Pancreas (tissue), 10 donors: ENCODE measurements around the gene CCT4. TPM values are rescaled to one million over a fixed set of nuclear protein-coding genes. Genes with fewer than 3 reads are reported as not detected.
"Not testable (repeated sequence)": the region's sequence is repeated elsewhere in the genome, so short reads cannot be mapped to it uniquely, and the experiment has no call there.

Experiments
- ATAC-seq, 4 donors: fragments of 200-7000 bp; cut with Tn5 transposase; one replicate each; pipeline versions ENCODE4 v1.8.0 to v1.9.1; 2020; ENCODE audit warnings: mild to moderate bottlenecking in 4 of 4, moderate library complexity in 4 of 4
- DNase-seq, 6 donors: peaks; one replicate each; pipeline ENCODE4 v3.0.0-alpha.2; 2020
- FAIRE-seq: peaks from 2 replicates; lab custom pipeline; 2012; peaks lifted over from hg19 to GRCh38; lab: Jason Lieb, UNC
- H3K27ac ChIP-seq, 4 donors: fragments of 200-600 bp; sonication (generic); 1 replicate in 3 of 4; 2 replicates in 1 of 4; pipeline versions ENCODE4 v1.5.0 to v1.8.0; 2020
- H3K27me3 ChIP-seq, 4 donors: fragments of 200-600 bp; one replicate each; pipeline ENCODE4 v1.8.0; 2021
- H3K36me3 ChIP-seq, 3 donors: fragments of 200-600 bp; sonication (generic) in 1 of 3; one replicate each; pipeline versions ENCODE4 v1.5.0 to v1.8.0; 2020 to 2021
- H3K4me1 ChIP-seq, 3 donors: fragments of 200-600 bp; one replicate each; pipeline ENCODE4 v1.8.0; 2021
- H3K4me3 ChIP-seq, 4 donors: fragments of 200-600 bp; sonication (generic) in 2 of 4; one replicate each; pipeline versions ENCODE4 v1.5.0 to v1.8.0; 2020 to 2021
- H3K9me3 ChIP-seq, 4 donors: fragments of 200-600 bp; one replicate each; pipeline ENCODE4 v1.8.0; 2021
- WGBS, 2 donors: extraction: QIAGEN DNeasy Blood & Tissue Kit; methylation state at CpG; one replicate each; pipeline ENCODE4 v1.1.7; 2013; 5-methylcytosine and 5-hydroxymethylcytosine counted together
- intact Hi-C, 3 donors: fragments of 100-400 bp; cut with DNase I; formaldehyde crosslinking; loops; one replicate each; pipeline versions ENCODE4 v1.11.1 to v1.14.2; 2022
- polyA plus RNA-seq, 2 donors: library from polyadenylated mRNA; stranded (reverse); fragments of 200-250 nt; gene quantifications; one replicate each; pipeline ENCODE4 v1.2.3, GENCODE V29; 2013
- total RNA-seq, 6 donors: library from RNA; stranded (reverse); fragmentation: NEBNext Ultra II Directional in 4 of 6; extraction: Animal tissue kit (Norgen Biotek cat#: 25700) in 4 of 6; gene quantifications; one replicate each; pipeline versions ENCODE4 v1.2.1 to v1.2.4, GENCODE V29; 2021 to 2023
- TF ChIP-seq, protein P1 (sequence below), 4 donors: fragments of 200-600 bp; sonication (generic) in 3 of 4; IDR thresholded peaks; one replicate each; pipeline versions ENCODE4 v1.5.0 to v1.8.0; 2021; ENCODE audit warnings: antibody characterized with exemption in 4 of 4
- donor health status: healthy with polysubstance abuse.
- donor health status: DM: no; HTN: no; CAD: no; lungs with moderate emphysema.
- donor health status: DM: no; HTN: no; CAD: no.
- donor health status: control.
- donor health status: control.
- donor health status: Bipolar disorder and iron deficiency.
- donor health status: DM: yes; HTN: yes; CAD: no.
- donor health status: DM: no; HTN: no; CAD: no.
- donor health status: DM: no; HTN: no; CAD: no.
- donor health status: DM: yes; HTN: yes; CAD: no.

The CCT4 gene
- total and polyA plus RNA-seq, 8 donors: 24.6 to 101 (median 68.3) TPM

DNA sequence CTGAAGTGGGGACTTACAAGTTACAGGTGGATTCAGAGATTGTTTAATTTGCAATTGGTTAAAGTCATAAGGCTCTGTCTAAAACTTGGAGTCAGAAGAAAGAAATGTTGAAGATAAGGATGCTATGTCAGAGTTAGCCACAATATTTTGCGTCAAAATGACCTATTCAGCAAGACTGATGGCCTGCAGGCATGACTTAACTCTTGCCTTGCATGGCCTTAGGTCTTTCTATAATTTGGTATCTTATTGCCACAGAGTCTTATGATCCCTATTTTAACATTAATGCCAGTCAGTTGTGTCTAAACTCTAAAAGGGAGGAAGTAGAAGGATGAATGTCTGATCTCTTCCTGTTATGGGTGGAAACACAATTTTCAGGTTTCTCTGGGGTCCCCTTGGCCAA is 11.8 kb upstream of the CCT4 start:
- FAIRE-seq: no peak
- Histone ChIP-seq H3K36me3 (no peaks in the 10 kb centered on the region), H3K9me3 (no peaks in the 10 kb centered on the region), H3K4me1 (peaks cover 0 to 5% (median 0%) of the 10 kb centered on the region in 3 donors), H3K27ac (no peak overlapping the region), H3K27me3 (no peaks in the 10 kb centered on the region), H3K4me3 (no peak overlapping the region)
- DNase-seq: no peak
- no peak for ATAC-seq
- 54 to 69% methylated on average over 1 of the region's 1 CpG for WGBS, 2 donors
- intact Hi-C loops: no loop called here
- TF ChIP-seq, protein P1, sequence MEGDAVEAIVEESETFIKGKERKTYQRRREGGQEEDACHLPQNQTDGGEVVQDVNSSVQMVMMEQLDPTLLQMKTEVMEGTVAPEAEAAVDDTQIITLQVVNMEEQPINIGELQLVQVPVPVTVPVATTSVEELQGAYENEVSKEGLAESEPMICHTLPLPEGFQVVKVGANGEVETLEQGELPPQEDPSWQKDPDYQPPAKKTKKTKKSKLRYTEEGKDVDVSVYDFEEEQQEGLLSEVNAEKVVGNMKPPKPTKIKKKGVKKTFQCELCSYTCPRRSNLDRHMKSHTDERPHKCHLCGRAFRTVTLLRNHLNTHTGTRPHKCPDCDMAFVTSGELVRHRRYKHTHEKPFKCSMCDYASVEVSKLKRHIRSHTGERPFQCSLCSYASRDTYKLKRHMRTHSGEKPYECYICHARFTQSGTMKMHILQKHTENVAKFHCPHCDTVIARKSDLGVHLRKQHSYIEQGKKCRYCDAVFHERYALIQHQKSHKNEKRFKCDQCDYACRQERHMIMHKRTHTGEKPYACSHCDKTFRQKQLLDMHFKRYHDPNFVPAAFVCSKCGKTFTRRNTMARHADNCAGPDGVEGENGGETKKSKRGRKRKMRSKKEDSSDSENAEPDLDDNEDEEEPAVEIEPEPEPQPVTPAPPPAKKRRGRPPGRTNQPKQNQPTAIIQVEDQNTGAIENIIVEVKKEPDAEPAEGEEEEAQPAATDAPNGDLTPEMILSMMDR (IDR thresholded peaks at IDR 0.05): no peak

DNA sequence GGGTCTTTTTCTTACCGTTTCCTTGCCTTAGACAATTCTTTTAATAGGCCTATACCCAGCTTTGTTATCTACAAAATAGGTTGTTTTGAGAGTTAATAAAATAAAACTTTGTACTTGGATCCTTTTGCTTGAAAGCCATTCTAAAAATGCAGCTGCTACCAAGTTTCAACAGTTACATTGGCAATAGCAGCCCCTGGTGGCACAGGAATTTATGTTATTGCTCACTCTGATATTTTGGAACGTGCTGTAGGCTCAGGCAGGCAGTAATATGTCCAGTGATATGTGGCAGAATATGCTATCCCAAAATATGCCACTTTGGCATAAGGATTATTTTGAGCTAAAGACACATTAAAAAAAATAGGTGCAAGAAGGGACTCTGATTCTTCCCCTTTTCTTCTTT is 10.4 kb upstream of the CCT4 start:
- intact Hi-C loops: no loop called here
- Histone ChIP-seq H3K27ac (no peak overlapping the region), H3K4me1 (no peaks in the 10 kb centered on the region), H3K9me3 (no peaks in the 10 kb centered on the region), H3K27me3 (no peaks in the 10 kb centered on the region), H3K4me3 (no peak overlapping the region), H3K36me3 (no peaks in the 10 kb centered on the region)
- FAIRE-seq (no peak), DNase-seq (no peak), ATAC-seq (peak in 3 of 4 donors; percentile 47 to 74 (median 64))
- WGBS, 2 donors: 13 to 19% methylated on average over 2 of the region's 2 CpGs
- TF ChIP-seq, protein P1 (IDR thresholded peaks at IDR 0.05): no peak

GRCh38 chr2:61887717-61888266 is 664 bp downstream of the CCT4 start:
- no peak for FAIRE-seq
- Histone ChIP-seq H3K4me1 (peaks cover 5 to 14% (median 5%) of the 10 kb centered on the region in 3 donors), H3K27ac (peak overlapping the region; percentile 96 to 99 (median 98)), H3K36me3 (peaks cover 2 to 16% (median 13%) of the 10 kb centered on the region in 3 donors), H3K4me3 (peak overlapping the region; percentile 64 to 94 (median 82)), H3K9me3 (no peaks in the 10 kb centered on the region), H3K27me3 (no peaks in the 10 kb centered on the region)
- ATAC-seq: peak in 3 of 4 donors; percentile 5 to 20 (median 5)
- TF ChIP-seq, protein P1 (IDR thresholded peaks at IDR 0.05): no peak
- intact Hi-C loops: no loop called here
- 0% methylated on average over 18 of the region's 18 CpGs for WGBS, 2 donors
- DNase-seq: no peak

DNA sequence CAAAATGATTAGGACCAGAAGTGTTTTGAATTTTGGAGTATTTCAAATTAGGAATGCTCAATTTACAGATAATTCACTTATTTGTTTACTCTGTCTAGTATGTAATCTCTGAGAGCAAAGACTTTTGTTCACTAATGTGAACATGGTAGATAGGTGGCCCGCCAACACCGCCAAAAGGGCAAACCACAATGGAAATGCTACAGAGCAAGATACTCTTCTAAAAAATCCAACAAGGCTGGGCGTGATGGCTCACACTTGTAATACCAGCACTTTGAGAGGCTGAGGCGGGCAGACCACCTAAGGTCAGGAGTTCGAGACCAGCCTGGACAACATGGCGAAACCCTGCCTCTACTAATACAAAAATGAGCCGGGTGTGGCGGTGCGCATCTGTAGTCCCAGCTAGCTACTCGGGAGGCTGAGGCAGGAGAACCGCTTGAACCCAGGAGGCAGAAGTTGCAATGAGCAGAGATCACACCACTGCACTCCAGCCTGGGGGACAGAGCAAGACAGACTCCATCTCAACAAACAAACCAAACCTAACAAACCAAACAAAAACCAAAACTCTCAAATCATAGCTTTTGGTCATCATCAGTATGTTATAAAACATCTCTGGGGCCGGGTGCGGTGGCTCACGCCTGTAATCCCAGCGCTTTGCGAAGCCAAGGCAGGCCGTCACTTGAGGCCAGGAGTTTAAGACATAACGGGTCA is 2.4 kb downstream of the CCT4 start:
- H3K36me3 ChIP-seq: peaks cover 2 to 33% (median 20%) of the 10 kb centered on the region in 3 donors
- FAIRE-seq (no peak), ATAC-seq (no peak), DNase-seq (no peak)
- TF ChIP-seq, protein P1 (IDR thresholded peaks at IDR 0.05): no peak
- intact Hi-C loops: no loop called here
- H3K4me3 ChIP-seq: no peak overlapping the region
- no peak overlapping the region for H3K27ac ChIP-seq
- peaks cover 5 to 14% (median 5%) of the 10 kb centered on the region in 3 donors for H3K4me1 ChIP-seq
- no peaks in the 10 kb centered on the region for H3K27me3 ChIP-seq
- WGBS, 2 donors: 86 to 92% methylated on average over 18 of the region's 18 CpGs
- H3K9me3 ChIP-seq: no peaks in the 10 kb centered on the region

GRCh38 chr2:61882850-61883249 is 5.6 kb downstream of the CCT4 start:
- intact Hi-C loops: no loop called here
- Histone ChIP-seq H3K27ac (no peak overlapping the region), H3K9me3 (no peaks in the 10 kb centered on the region), H3K27me3 (no peaks in the 10 kb centered on the region), H3K36me3 (peaks cover 11 to 65% (median 44%) of the 10 kb centered on the region in 3 donors), H3K4me3 (no peak overlapping the region), H3K4me1 (peaks cover 5 to 14% (median 5%) of the 10 kb centered on the region in 3 donors)
- no peak for DNase-seq
- TF ChIP-seq, protein P1 (IDR thresholded peaks at IDR 0.05): no peak
- no peak for ATAC-seq
- no peak for FAIRE-seq
- WGBS, 2 donors: 81 to 87% methylated on average over 5 of the region's 5 CpGs

GRCh38 chr2:61879351-61879750 is 9.1 kb downstream of the CCT4 start:
- H3K27me3 ChIP-seq, H3K27ac ChIP-seq, intact Hi-C loops, H3K4me3 ChIP-seq, ATAC-seq, FAIRE-seq, DNase-seq, H3K4me1 ChIP-seq, H3K9me3 ChIP-seq: not testable (repeated sequence)
- 90 to 100% methylated on average over 4 of the region's 4 CpGs for WGBS, 2 donors
- H3K36me3 ChIP-seq: peaks cover 13 to 87% (median 45%) of the 10 kb centered on the region in 3 donors
